Mesodermal cell (in vitro differentiated cells): Measurements from ENCODE around the gene JAML.

Source experiments
- H3K27ac ChIP-seq: 2 replicates; pipeline ENCODE4 v1.7.0; 2013; ENCODE audit warnings: mild to moderate bottlenecking, low read depth, low read length, moderate library complexity; ENCODE audit not compliant: severe bottlenecking
- H3K36me3 ChIP-seq: 2 replicates; pipeline ENCODE4 v1.7.1; 2013; ENCODE audit warnings: mild to moderate bottlenecking, low read length, moderate library complexity; ENCODE audit not compliant: control insufficient read depth, insufficient read depth
- H3K4me1 ChIP-seq: one replicate; pipeline ENCODE4 v1.7.1; 2013; ENCODE audit warnings: mild to moderate bottlenecking, low read length; ENCODE audit not compliant: insufficient read depth, control insufficient read depth, poor library complexity, severe bottlenecking
- H3K4me3 ChIP-seq: 2 replicates; pipeline ENCODE4 v1.7.0; 2013; ENCODE audit warnings: low read length, control low read depth, mild to moderate bottlenecking; ENCODE audit not compliant: insufficient read depth, poor library complexity, severe bottlenecking; ENCODE audit errors: extremely low read depth
- H3K9me3 ChIP-seq: 2 replicates; pipeline ENCODE4 v1.7.1; 2013; ENCODE audit warnings: mild to moderate bottlenecking, low read length, moderate library complexity; ENCODE audit not compliant: control insufficient read depth
- WGBS, 2 experiments: methylation state at CpG; one replicate each; pipeline ENCODE4 v1.1.5; 2013; ENCODE audit warnings: missing lambda C conversion rate in 2 of 2; ENCODE audit not compliant: insufficient coverage in 2 of 2; 5-methylcytosine and 5-hydroxymethylcytosine counted together

JAML gene

DNA sequence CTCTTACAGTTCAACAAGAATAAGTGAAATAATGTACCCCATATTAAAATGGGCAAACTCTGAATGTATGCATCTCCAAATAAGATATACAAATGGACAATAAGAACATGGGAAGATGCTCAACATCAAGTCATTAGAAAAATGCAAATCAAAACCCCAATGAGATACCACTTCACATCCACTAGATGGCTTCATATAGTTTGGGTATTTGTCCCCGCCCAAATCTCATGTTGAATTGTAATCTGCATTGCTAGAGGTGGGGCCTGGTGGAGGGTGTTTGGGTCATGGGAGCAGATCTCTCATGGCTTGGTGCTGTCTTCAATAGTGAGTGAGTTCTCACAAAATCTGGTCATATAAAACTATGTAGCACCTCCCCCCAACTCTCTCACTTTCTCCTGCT lies 33.6 kb upstream of the JAML start:
- Histone ChIP-seq H3K27ac (no peak overlapping the region), H3K9me3 (no peaks in the 10 kb centered on the region), H3K4me3 (no peak overlapping the region), H3K4me1 (no peaks in the 10 kb centered on the region), H3K36me3 (no peaks in the 10 kb centered on the region)
- no CpG with 5 or more reads among the region's 1 CpG for WGBS, 2 experiments

DNA sequence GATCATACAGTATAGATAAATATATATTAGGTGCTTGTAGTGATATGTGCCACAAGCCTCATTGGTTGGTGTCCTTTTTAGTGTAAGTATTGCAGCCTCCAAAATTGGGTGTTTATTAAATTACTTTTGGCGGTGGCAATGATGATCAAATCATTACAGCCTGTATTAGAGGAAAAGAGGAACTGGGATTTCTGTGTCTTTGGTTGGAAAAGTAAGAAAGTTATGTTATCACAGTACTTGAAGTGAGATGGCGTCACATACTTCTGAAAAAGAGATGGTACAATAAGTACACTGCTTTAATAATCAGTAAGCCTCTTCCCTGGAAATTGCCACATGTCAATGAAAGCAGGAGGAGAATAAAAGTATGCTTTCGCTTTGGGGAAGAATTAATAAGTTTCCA lies 27.9 kb upstream of the JAML start:
- Histone ChIP-seq H3K36me3 (no peaks in the 10 kb centered on the region), H3K27ac (no peak overlapping the region), H3K4me3 (peak overlapping the region; percentile 46), H3K9me3 (peaks cover 6% of the 10 kb centered on the region), H3K4me1 (no peaks in the 10 kb centered on the region)
- 80 to 83% methylated on average over 1 of the region's 3 CpGs for WGBS, 2 experiments

GRCh38 chr11:118251858-118252652 lies 27.2 kb upstream of the JAML start, which contains the start of gene MPZL3:
MPZL3 (minus strand) TSS chr11:118252365; CDS start chr11:118252294, 71 bp downstream.
- no peaks in the 10 kb centered on the region for H3K36me3 ChIP-seq
- H3K4me3 ChIP-seq: peak within 1 kb of the TSS; percentile 46
- H3K27ac ChIP-seq: peak within 1 kb of the TSS; percentile 78
- WGBS, 2 experiments: 41 to 48% methylated on average over 26 of the region's 33 CpGs
- no peaks in the 10 kb centered on the region for H3K4me1 ChIP-seq
- H3K9me3 ChIP-seq: peaks cover 6% of the 10 kb centered on the region

GRCh38 chr11:118247041-118247440 lies 22.2 kb upstream of the JAML start:
- H3K4me1 ChIP-seq: no peaks in the 10 kb centered on the region
- no peaks in the 10 kb centered on the region for H3K36me3 ChIP-seq
- H3K9me3 ChIP-seq: peaks cover 5% of the 10 kb centered on the region
- H3K27ac ChIP-seq: no peak overlapping the region
- H3K4me3 ChIP-seq: no peak overlapping the region
- no CpG with 5 or more reads among the region's 1 CpG for WGBS, 2 experiments

GRCh38 chr11:118245936-118246562 lies 21.2 kb upstream of the JAML start:
- Histone ChIP-seq H3K4me3 (no peak overlapping the region), H3K36me3 (no peaks in the 10 kb centered on the region), H3K9me3 (no peaks in the 10 kb centered on the region), H3K4me1 (peaks cover 6% of the 10 kb centered on the region), H3K27ac (no peak overlapping the region)
- WGBS, 2 experiments: 85 to 100% methylated on average over 2 to 3 of the region's 3 CpGs

- H3K9me3 ChIP-seq: no peaks in the 10 kb centered on the region
- no peak overlapping the region for H3K4me3 ChIP-seq
- no peak overlapping the region for H3K27ac ChIP-seq
- no peaks in the 10 kb centered on the region for H3K36me3 ChIP-seq
- peaks cover 8% of the 10 kb centered on the region for H3K4me1 ChIP-seq
- 54 to 63% methylated on average over 3 of the region's 3 CpGs for WGBS, 2 experiments
Measured at GRCh38 chr11:118243993-118244762, 19.4 kb upstream of the JAML start.

DNA sequence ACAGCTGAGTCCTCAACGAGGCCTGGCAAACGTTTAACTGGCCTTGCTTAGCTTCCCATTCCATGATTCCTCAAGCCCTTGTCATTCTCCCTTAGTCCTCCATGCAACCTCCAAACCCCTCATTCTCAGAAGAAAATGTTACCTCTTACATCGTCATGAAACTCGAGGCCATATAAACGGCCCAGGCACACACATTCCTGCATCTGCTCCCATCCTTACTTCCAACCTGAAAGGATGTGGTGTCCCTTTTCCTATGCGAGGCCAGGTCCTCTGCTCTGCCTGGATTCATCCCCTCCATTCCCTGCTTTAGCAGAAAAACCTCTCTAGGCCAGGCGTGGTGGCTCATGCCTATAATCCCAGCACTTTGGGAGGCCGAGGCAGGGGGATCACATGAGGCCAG lies 18.4 kb upstream of the JAML start:
- no peak overlapping the region for H3K27ac ChIP-seq
- peaks cover 8% of the 10 kb centered on the region for H3K4me1 ChIP-seq
- 71 to 81% methylated on average over 6 to 7 of the region's 8 CpGs for WGBS, 2 experiments
- no peaks in the 10 kb centered on the region for H3K9me3 ChIP-seq
- H3K36me3 ChIP-seq: no peaks in the 10 kb centered on the region
- no peak overlapping the region for H3K4me3 ChIP-seq

DNA sequence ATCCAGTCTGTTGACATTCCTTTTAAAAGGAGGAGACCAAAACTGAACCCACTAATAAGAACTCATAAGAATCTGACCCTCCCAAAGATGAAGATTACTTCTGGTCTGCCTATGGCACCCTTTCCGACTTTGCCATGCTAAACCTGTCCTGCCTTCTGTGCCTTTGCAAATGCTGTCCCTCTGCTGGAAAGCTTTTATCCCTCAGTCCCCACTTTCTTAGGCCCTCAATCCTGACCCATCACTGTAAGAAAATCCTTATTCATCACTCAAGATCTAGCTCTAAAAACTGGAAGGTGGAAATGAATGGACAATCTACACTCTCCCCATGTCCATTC lies 16.9 kb upstream of the JAML start:
- 80 to 86% methylated on average over 1 of the region's 1 CpG for WGBS, 2 experiments
- no peaks in the 10 kb centered on the region for H3K9me3 ChIP-seq
- H3K27ac ChIP-seq: peak overlapping the region; percentile 80
- no peak overlapping the region for H3K4me3 ChIP-seq
- H3K4me1 ChIP-seq: peaks cover 8% of the 10 kb centered on the region
- no peaks in the 10 kb centered on the region for H3K36me3 ChIP-seq

DNA sequence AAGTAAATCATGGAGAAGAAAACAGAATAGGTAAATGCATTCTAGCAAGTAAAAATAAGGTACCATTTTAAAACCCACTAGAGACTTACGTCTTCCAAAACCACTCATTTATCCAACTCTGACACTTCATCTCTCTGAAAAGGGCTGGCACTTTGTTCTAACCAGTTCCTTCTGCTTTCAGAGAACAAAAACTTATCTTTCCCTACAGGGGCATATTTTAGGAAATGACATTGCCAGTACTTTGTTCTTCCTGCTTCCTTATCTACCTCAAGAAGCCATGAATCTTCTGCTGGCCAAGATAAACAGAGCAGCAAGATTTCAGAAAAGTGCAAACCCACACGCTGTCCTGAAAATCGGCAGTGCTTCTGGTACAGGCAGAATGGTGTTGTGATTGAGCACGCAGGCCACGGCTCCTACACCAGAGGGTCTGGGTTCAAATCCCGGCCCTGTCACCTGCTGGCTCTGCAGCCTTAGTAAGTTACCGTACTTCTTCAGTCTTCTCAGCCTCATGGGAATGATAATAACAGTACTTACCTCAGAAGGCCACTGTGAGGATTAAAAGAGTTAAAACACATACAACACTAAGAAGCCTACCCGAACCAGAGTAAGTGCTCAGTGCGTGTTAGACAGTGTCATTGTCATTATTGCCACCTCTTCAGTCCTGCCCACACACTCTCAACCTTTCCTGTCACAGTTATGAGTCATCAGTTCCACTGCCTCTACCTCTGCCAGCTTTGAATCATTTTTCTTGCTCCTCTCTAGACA lies 16.4 kb upstream of the JAML start:
- H3K27ac ChIP-seq: peak overlapping the region; percentile 80
- 80 to 87% methylated on average over 7 of the region's 9 CpGs for WGBS, 2 experiments

DNA sequence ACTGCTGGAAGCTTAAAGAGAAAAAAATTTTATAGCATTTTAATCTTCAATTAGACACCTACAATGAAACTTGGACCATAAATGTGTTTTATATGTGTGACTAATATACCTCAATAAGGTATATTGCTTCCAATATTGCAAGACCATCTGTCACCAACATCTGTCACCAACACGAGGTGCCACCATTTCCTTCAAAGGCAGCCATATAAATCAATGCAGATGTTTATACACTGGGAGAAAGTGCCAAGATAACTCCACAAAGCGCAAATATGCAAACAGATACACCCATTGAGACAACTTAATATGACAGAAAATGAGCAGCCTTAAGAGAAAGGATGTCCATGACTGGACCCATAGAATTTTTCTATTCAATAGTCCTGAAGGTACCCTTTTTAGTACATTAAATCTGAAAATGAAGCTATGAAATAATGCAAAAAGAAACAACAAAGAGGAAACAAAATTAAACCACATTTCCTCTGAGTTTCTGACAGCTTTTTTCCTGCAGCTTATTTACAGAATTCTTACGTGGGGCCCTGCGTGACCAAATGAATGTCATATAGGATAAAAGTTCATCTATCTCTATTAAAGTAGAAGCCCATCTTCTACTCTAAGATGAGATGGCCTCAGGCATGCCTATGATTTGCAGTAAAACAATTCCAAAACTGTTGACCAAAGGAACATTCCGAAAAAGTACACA lies 14.8 kb upstream of the JAML start:
- WGBS, 2 experiments: 94% methylated on average over 2 of the region's 5 CpGs; no CpG with 5 or more reads in 1 of the 2 experiments
- no peak overlapping the region for H3K4me3 ChIP-seq
- H3K9me3 ChIP-seq: no peaks in the 10 kb centered on the region
- H3K27ac ChIP-seq: no peak overlapping the region
- peaks cover 8% of the 10 kb centered on the region for H3K4me1 ChIP-seq
- H3K36me3 ChIP-seq: no peaks in the 10 kb centered on the region

More for the DNA sequence above, 16.4 kb upstream of the JAML start:
- Histone ChIP-seq H3K9me3 (no peaks in the 10 kb centered on the region), H3K4me1 (peaks cover 8% of the 10 kb centered on the region), H3K4me3 (no peak overlapping the region), H3K36me3 (no peaks in the 10 kb centered on the region)
